ENCODE results near the gene IL1RAP. TPM values are rescaled to one million over a fixed set of nuclear protein-coding genes. Genes with fewer than 3 reads are reported as not detected.

The IL1RAP gene
- polyA plus RNA-seq, 6 donors from 2014 or later, result 2.4 to 5.8 (median 3.4) TPM

- DNase-seq (no peak), ATAC-seq (ENCODE audit: low read depth in 2 of 2) (no peak)
- Mint-ChIP-seq H3K4me1 (peaks cover 10 to 15% (median 15%) of the 10 kb centered on the region in 3 donors), H3K27ac (no peak overlapping the region), H3K9me3 (no peaks in the 10 kb centered on the region), H3K27me3 (no peaks in the 10 kb centered on the region), H3K36me3 (peaks cover 0 to 5% of the 10 kb centered on the region in 2 donors), H3K4me3 (no peak overlapping the region)
These were observed 23.3 kb downstream of the IL1RAP start for GRCh38 chr3:190537146-190537545.

DNA sequence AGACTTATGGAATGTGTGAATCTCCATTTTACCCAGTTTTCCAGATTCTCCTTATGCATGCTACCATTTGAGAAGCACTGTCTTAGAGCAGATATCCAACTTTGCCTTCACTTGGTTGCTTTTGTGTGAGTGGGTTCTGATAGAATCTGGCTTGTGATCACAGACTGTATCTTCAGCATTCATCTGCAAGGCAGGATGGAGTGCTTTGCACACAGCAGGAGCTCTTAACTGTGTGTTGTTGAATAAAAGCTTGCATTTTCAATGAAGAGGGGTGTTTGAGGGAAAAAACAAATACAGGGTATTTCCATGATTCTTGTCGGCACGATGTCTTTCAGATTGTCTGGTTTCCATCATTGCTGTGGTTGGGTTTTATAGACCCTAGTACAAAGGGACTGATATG, 24.4 kb downstream of the IL1RAP start:
- Mint-ChIP-seq H3K4me1 (peaks cover 2 to 8% (median 8%) of the 10 kb centered on the region in 3 donors), H3K36me3 (peaks cover 0 to 5% of the 10 kb centered on the region in 2 donors), H3K27me3 (no peaks in the 10 kb centered on the region), H3K9me3 (no peaks in the 10 kb centered on the region), H3K4me3 (no peak overlapping the region), H3K27ac (no peak overlapping the region)
- ATAC-seq (ENCODE audit: low read depth in 2 of 2), result no peak
- no peak for DNase-seq

DNA sequence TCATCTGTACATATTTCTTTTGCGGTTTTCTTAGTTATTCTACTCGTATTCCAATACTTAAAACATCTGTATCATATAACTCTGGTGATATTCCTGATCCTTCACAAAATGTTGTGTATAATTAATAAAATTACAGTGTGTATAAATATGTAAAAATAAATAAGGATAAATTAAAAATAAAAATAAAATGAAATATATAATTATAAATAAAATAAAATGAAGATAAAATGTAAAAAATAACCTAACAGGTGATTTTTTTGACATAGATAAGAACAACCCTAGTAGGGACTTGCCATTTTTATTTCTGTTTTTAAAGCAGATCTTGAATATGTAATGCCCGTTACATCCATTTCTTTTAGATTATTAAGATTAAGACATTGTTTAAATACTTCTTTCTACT, 25.6 kb downstream of the IL1RAP start:
- ATAC-seq (ENCODE audit: low read depth in 2 of 2), result no peak
- no peak for DNase-seq
- Mint-ChIP-seq H3K27me3 (no peaks in the 10 kb centered on the region), H3K27ac (peak overlapping the region in 1 of 6 donors; percentile 24), H3K4me1 (peaks cover 0 to 8% (median 6%) of the 10 kb centered on the region in 3 donors), H3K4me3 (no peak overlapping the region), H3K9me3 (no peaks in the 10 kb centered on the region), H3K36me3 (no peaks in the 10 kb centered on the region)

GRCh38 chr3:190541008-190541407, 27.1 kb downstream of the IL1RAP start:
- Mint-ChIP-seq H3K9me3 (no peaks in the 10 kb centered on the region), H3K4me3 (no peak overlapping the region), H3K36me3 (no peaks in the 10 kb centered on the region), H3K27me3 (no peaks in the 10 kb centered on the region), H3K4me1 (peaks cover 0 to 8% (median 6%) of the 10 kb centered on the region in 3 donors), H3K27ac (peak overlapping the region in 1 of 6 donors; percentile 54)
- ATAC-seq (ENCODE audit: low read depth in 2 of 2), result no peak
- DNase-seq, result no peak

DNA sequence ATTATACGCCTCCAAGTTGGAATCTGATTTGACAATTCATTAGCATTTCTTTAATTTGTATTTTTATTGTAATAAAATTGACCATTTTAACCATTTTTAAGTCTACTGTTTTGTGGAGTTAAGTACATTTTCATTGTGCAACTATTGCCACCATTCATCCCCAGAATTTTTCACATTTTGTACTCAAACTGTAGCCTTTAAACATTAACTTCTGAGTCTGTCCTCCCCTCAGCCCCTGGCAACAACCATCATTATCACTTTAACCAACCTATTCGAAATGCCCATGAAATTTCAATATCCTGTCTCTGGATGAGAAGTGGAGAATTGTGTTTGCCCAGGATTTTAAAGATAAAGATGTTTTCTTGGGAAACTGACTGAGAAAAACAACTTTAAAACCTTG, 27.7 kb downstream of the IL1RAP start:
- H3K36me3 Mint-ChIP-seq, result no peaks in the 10 kb centered on the region
- no peaks in the 10 kb centered on the region for H3K27me3 Mint-ChIP-seq

GRCh38 chr3:190542846-190543245, 29.0 kb downstream of the IL1RAP start:
- DNase-seq (no peak), ATAC-seq (ENCODE audit: low read depth in 2 of 2) (no peak)
- H3K27me3 Mint-ChIP-seq, result no peaks in the 10 kb centered on the region
- no peaks in the 10 kb centered on the region for H3K36me3 Mint-ChIP-seq
- peaks cover 0 to 6% (median 3%) of the 10 kb centered on the region in 3 donors for H3K4me1 Mint-ChIP-seq
- H3K4me3 Mint-ChIP-seq, result no peak overlapping the region
- no peak overlapping the region for H3K27ac Mint-ChIP-seq
- no peaks in the 10 kb centered on the region for H3K9me3 Mint-ChIP-seq

More for the DNA sequence above, 27.7 kb downstream of the IL1RAP start:
- no peaks in the 10 kb centered on the region for H3K9me3 Mint-ChIP-seq
- H3K4me3 Mint-ChIP-seq, result no peak overlapping the region
- H3K4me1 Mint-ChIP-seq, result peaks cover 0 to 8% (median 6%) of the 10 kb centered on the region in 3 donors
- no peak overlapping the region for H3K27ac Mint-ChIP-seq
- DNase-seq, result no peak
- no peak for ATAC-seq (ENCODE audit: low read depth in 2 of 2)

DNA sequence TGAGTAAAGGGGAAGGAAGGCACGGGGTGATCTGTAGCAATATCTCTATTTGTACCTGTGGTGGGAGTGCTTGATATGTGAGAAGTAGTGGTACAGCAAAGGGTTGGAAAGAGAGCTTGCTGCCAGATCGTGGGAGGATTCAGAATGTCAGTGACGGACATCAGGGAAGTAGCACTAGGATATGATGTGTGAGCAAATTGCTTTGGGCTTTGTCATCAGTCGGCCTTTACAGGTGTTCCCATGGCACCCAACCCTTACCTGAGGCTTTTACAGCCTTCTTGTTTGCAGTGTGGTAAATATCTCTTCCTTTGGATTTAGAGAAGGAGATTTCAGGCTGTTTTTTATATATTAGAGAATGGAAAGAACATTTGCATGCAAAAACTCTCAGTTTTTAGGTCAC, 29.8 kb downstream of the IL1RAP start:
- H3K4me1 Mint-ChIP-seq, result peaks cover 0 to 3% (median 0%) of the 10 kb centered on the region in 3 donors
- no peak for DNase-seq
- no peak overlapping the region for H3K27ac Mint-ChIP-seq
- H3K36me3 Mint-ChIP-seq, result peaks cover 0 to 6% of the 10 kb centered on the region in 2 donors
- H3K4me3 Mint-ChIP-seq, result no peak overlapping the region
- no peaks in the 10 kb centered on the region for H3K27me3 Mint-ChIP-seq
- ATAC-seq (ENCODE audit: low read depth in 2 of 2), result no peak
- H3K9me3 Mint-ChIP-seq, result peaks cover 0 to 5% (median 0%) of the 10 kb centered on the region in 7 donors

DNA sequence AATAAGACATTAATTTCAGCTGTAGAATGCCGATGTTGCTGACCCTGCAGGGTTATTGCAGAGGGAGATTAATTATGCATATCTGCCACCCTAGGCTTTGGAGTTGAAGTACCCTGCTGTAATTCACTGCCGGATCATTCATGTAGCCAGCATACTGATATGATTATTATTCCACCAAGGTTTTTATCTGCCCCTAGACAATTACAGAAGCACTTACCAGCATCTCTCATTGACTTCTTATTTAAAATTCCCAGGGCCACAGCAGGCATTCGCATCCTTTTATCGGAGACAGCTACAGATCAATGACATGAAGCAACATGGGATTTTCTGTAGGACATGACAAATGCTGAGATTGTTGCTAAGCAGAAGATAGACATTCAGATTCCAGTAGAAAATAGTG, 31.3 kb downstream of the IL1RAP start:
- Mint-ChIP-seq H3K9me3 (peaks cover 0 to 7% (median 2%) of the 10 kb centered on the region in 7 donors), H3K4me3 (no peak overlapping the region), H3K27ac (no peak overlapping the region), H3K4me1 (peaks cover 0 to 1% (median 0%) of the 10 kb centered on the region in 3 donors), H3K27me3 (no peaks in the 10 kb centered on the region), H3K36me3 (peaks cover 0 to 16% of the 10 kb centered on the region in 2 donors)
- DNase-seq (no peak), ATAC-seq (ENCODE audit: low read depth in 2 of 2) (no peak)

GRCh38 chr3:190546881-190547510, 33.1 kb downstream of the IL1RAP start:
- no peak overlapping the region for H3K4me3 Mint-ChIP-seq
- no peaks in the 10 kb centered on the region for H3K4me1 Mint-ChIP-seq
- H3K27ac Mint-ChIP-seq, result no peak overlapping the region
- H3K27me3 Mint-ChIP-seq, result no peaks in the 10 kb centered on the region
- ATAC-seq (ENCODE audit: low read depth in 2 of 2) (no peak), DNase-seq (no peak)
- peaks cover 0 to 16% (median 6%) of the 10 kb centered on the region in 7 donors for H3K9me3 Mint-ChIP-seq
- H3K36me3 Mint-ChIP-seq, result peaks cover 0 to 16% of the 10 kb centered on the region in 2 donors

- Mint-ChIP-seq H3K36me3 (peaks cover 4 to 16% of the 10 kb centered on the region in 2 donors), H3K4me3 (no peak overlapping the region), H3K4me1 (no peaks in the 10 kb centered on the region), H3K27ac (no peak overlapping the region), H3K9me3 (peaks cover 0 to 23% (median 12%) of the 10 kb centered on the region in 7 donors), H3K27me3 (no peaks in the 10 kb centered on the region)
- DNase-seq (no peak), ATAC-seq (ENCODE audit: low read depth in 2 of 2) (no peak)
These were observed 34.3 kb downstream of the IL1RAP start for GRCh38 chr3:190548031-190548656.

DNA sequence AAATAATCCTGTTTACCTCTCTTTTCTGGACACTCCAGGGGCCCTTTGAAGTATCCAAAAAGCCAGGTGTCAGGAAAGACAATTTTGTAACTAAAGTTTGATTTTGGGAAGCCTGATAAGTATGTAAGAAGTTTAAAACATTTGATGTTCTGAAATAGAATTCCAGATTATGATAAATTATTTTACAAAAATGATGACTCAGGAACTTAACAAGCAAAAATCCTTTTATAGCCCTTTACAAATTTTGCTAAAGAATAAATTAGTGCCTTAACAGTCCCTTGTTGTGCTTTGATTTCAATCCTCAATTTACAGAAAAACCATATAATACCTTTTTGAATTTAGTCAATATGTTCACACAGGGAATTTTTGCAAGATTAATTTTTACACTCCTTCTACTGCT, 38.1 kb downstream of the IL1RAP start:
- no peak overlapping the region for H3K4me3 Mint-ChIP-seq
- H3K4me1 Mint-ChIP-seq, result no peaks in the 10 kb centered on the region
- H3K36me3 Mint-ChIP-seq, result peaks cover 8 to 16% of the 10 kb centered on the region in 2 donors
- no peak overlapping the region for H3K27ac Mint-ChIP-seq
- DNase-seq, result no peak
- ATAC-seq (ENCODE audit: low read depth in 2 of 2), result no peak
- no peaks in the 10 kb centered on the region for H3K27me3 Mint-ChIP-seq
- peaks cover 0 to 26% (median 14%) of the 10 kb centered on the region in 7 donors for H3K9me3 Mint-ChIP-seq

DNA sequence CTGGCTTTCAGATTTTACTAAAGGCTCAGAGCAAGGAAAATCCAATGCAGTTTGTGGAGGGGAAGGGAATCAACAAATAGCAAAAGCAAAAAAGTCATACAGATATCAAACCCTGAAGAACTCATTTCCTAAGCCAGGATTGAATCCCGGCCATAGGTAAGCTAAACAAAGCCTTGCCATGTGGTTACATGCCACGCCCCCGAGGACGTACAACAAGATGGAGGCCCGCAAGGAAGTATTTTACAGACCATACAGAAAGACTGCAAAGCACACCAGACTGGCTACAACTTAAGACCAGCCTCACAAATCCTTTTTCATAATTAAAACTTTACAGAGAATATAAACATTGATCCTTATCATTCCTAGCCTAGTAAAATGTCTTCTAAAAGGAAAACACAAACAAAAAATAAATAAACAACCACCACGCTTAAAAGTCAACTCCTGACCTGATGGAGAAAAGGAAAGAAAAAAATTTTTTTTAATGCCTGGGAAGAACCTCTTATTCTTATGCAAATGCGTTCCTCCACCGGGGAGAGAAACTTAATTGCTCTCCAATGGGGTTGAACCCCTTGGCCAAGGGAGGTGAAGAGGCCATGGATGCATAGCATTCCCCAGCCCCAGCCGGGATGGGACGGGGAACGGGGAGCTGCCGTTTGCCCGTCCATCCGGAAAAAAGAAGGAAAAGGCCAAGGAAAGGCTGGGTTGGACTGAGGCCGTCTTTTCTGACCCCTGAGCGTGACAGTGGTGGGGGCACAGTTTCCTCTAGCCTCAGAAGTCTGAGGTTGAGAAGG, 39.3 kb downstream of the IL1RAP start:
- Mint-ChIP-seq H3K27ac (no peak overlapping the region), H3K4me3 (peak overlapping the region in 1 of 8 donors; percentile 56), H3K36me3 (peaks cover 8 to 15% of the 10 kb centered on the region in 2 donors), H3K9me3 (peaks cover 0 to 26% (median 14%) of the 10 kb centered on the region in 7 donors), H3K27me3 (no peaks in the 10 kb centered on the region), H3K4me1 (no peaks in the 10 kb centered on the region)
- DNase-seq (no peak), ATAC-seq (ENCODE audit: low read depth in 2 of 2) (no peak)

GRCh38 chr3:190554197-190554596, 40.3 kb downstream of the IL1RAP start:
- no peak for ATAC-seq (ENCODE audit: low read depth in 2 of 2)
- peaks cover 5 to 13% of the 10 kb centered on the region in 2 donors for H3K36me3 Mint-ChIP-seq
- H3K27me3 Mint-ChIP-seq, result no peaks in the 10 kb centered on the region
- DNase-seq, result no peak
- no peak overlapping the region for H3K4me3 Mint-ChIP-seq
- H3K4me1 Mint-ChIP-seq, result no peaks in the 10 kb centered on the region
- peak overlapping the region in 1 of 6 donors; percentile 84 for H3K27ac Mint-ChIP-seq
- peaks cover 0 to 26% (median 14%) of the 10 kb centered on the region in 7 donors for H3K9me3 Mint-ChIP-seq

All from naive B cell (primary cell).